ENCODE measurements around the gene SEC11A.

DNA sequence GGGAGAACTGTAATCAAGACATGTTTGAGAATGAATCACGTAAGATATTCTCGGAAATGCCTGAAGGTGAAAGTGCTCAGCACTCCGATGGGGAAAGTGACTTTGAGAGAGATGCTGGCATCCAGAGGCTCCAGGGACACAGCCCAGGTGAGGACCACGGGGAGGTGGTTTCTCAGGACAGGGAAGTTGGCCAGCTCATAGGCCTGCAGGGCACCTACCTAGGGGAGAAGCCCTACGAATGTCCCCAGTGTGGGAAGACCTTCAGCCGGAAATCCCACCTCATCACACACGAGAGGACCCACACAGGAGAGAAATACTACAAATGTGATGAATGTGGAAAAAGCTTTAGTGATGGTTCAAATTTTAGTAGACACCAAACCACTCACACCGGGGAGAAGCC lies 95.3 kb downstream of the SEC11A start:
- TF ChIP-seq, protein P1, sequence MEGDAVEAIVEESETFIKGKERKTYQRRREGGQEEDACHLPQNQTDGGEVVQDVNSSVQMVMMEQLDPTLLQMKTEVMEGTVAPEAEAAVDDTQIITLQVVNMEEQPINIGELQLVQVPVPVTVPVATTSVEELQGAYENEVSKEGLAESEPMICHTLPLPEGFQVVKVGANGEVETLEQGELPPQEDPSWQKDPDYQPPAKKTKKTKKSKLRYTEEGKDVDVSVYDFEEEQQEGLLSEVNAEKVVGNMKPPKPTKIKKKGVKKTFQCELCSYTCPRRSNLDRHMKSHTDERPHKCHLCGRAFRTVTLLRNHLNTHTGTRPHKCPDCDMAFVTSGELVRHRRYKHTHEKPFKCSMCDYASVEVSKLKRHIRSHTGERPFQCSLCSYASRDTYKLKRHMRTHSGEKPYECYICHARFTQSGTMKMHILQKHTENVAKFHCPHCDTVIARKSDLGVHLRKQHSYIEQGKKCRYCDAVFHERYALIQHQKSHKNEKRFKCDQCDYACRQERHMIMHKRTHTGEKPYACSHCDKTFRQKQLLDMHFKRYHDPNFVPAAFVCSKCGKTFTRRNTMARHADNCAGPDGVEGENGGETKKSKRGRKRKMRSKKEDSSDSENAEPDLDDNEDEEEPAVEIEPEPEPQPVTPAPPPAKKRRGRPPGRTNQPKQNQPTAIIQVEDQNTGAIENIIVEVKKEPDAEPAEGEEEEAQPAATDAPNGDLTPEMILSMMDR (IDR thresholded peaks at IDR 0.05), result no peak
- no peak for TF ChIP-seq EZH2 (IDR thresholded peaks at IDR 0.05; ENCODE audit: borderline replicate concordance, insufficient read depth, low read depth, low read length, poor library complexity, severe bottlenecking)
